ENCODE measurements around the gene PSMA5.

The PSMA5 gene

DNA sequence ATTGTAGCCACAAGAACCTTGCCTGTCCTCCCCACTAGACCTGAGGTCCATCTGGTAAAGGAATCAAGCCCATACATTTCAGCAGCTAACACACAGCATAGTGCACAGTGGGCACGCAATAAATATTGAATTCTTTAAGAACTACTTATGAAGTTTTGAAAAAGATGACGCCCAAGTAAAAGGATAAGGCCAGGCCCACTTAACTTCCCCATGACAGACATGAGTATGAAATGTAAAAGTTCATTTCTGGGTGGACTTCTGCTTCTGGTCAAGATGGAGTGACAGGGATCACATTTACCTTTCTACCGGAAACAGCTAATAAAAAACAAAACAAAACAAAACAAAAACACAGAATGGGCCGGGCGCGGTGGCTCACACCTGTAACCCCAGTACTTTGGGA lies 54.0 kb downstream of the PSMA5 start (continued):
- no peak for TF ChIP-seq ZIC2 (tag by site-specific recombination; IDR thresholded peaks at IDR 0.05)
- no peak for TF ChIP-seq HOXC10 (CRISPR knock-in tag; IDR thresholded peaks at IDR 0.05)
- TF ChIP-seq KLF10 (tag by site-specific recombination; IDR thresholded peaks at IDR 0.05) = no peak
- TF ChIP-seq ZNF558 (tag by site-specific recombination; IDR thresholded peaks at IDR 0.05) = no peak
- TF ChIP-seq ZFP3 (tag by site-specific recombination; IDR thresholded peaks at IDR 0.05; ENCODE audit: low read depth) = no peak

- Histone ChIP-seq H3K36me3 (ENCODE audit: control insufficient read depth in 2 of 2, insufficient read depth in 1 of 2, low read length in 2 of 2) (peaks cover 0 to 20% of the 10 kb centered on the region in 2 experiments; a peak in 2 of 3 replicates), H3K9me3 (ENCODE audit: control insufficient read depth, insufficient read depth, low read depth, low read length) (no peaks in the 10 kb centered on the region), H3K27ac (ENCODE audit: extremely low read depth, low read depth, low read length) (no peak overlapping the region), H3K4me1 (ENCODE audit: control insufficient read depth, insufficient read depth, low read length) (0 out of 2 replicates have a peak, but pooled peaks cover 5% of the 10 kb centered on the region), H3K4me3 (ENCODE audit: low read depth, low read length) (no peak overlapping the region)
- TF ChIP-seq ZNF174 (tag by site-specific recombination; IDR thresholded peaks at IDR 0.05) (no peak), ZNF561 (tag by site-specific recombination; IDR thresholded peaks at IDR 0.05; ENCODE audit: borderline replicate concordance) (no peak), ZNF175 (tag by site-specific recombination; IDR thresholded peaks at IDR 0.05) (no peak), ZNF335 (tag by site-specific recombination; conservative IDR thresholded peaks at IDR 0.05) (peak; percentile 82), PRDM1 (tag by site-specific recombination; IDR thresholded peaks at IDR 0.05) (peak; percentile 82), ZNF843 (tag by site-specific recombination; IDR thresholded peaks at IDR 0.05) (no peak), ZNF701 (tag by site-specific recombination; IDR thresholded peaks at IDR 0.05) (no peak), ZBTB17 (tag by site-specific recombination; IDR thresholded peaks at IDR 0.05) (0 out of 2 replicates have a peak, but pooled peaks have one; percentile 9), ZNF571 (tag by site-specific recombination; IDR thresholded peaks at IDR 0.05) (no peak), TRIM28 (IDR thresholded peaks at IDR 0.05; ENCODE audit: borderline replicate concordance, low read length) (no peak), ZNF600 (tag by site-specific recombination; IDR thresholded peaks at IDR 0.05) (no peak), ZNF654 (tag by site-specific recombination; IDR thresholded peaks at IDR 0.05; ENCODE audit: low read depth) (no peak), SP2 (tag by site-specific recombination; IDR thresholded peaks at IDR 0.05) (no peak)
- TF ChIP-seq, protein P1, sequence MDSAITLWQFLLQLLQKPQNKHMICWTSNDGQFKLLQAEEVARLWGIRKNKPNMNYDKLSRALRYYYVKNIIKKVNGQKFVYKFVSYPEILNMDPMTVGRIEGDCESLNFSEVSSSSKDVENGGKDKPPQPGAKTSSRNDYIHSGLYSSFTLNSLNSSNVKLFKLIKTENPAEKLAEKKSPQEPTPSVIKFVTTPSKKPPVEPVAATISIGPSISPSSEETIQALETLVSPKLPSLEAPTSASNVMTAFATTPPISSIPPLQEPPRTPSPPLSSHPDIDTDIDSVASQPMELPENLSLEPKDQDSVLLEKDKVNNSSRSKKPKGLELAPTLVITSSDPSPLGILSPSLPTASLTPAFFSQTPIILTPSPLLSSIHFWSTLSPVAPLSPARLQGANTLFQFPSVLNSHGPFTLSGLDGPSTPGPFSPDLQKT (IDR thresholded peaks at IDR 0.05; ENCODE audit: borderline replicate concordance, low read depth, low read length) = no peak
- TF ChIP-seq, protein P2, sequence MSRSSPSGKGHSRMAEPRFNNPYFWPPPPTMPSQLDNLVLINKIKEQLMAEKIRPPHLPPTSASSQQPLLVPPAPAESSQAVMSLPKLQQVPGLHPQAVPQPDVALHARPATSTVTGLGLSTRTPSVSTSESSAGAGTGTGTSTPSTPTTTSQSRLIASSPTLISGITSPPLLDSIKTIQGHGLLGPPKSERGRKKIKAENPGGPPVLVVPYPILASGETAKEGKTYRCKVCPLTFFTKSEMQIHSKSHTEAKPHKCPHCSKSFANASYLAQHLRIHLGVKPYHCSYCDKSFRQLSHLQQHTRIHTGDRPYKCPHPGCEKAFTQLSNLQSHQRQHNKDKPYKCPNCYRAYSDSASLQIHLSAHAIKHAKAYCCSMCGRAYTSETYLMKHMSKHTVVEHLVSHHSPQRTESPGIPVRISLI (tag by site-specific recombination; IDR thresholded peaks at IDR 0.05) = no peak
- CTCF ChIA-PET = interaction anchor here (0.6 to 1.4 kb wide), 3 partner anchors 25 to 161 kb away, joined by 4 to 6 read pairs (median 4); no protein-coding TSS in a partner anchor
- POLR2A ChIA-PET = interaction anchor here (0.7 to 1.6 kb wide), 3 partner anchors 13 to 88 kb away, joined by 3 to 4 read pairs (median 3); partner anchors contain the start of gene PSRC1
Observed at GRCh38 chr1:109371341-109371739, 54.9 kb downstream of the PSMA5 start.

DNA sequence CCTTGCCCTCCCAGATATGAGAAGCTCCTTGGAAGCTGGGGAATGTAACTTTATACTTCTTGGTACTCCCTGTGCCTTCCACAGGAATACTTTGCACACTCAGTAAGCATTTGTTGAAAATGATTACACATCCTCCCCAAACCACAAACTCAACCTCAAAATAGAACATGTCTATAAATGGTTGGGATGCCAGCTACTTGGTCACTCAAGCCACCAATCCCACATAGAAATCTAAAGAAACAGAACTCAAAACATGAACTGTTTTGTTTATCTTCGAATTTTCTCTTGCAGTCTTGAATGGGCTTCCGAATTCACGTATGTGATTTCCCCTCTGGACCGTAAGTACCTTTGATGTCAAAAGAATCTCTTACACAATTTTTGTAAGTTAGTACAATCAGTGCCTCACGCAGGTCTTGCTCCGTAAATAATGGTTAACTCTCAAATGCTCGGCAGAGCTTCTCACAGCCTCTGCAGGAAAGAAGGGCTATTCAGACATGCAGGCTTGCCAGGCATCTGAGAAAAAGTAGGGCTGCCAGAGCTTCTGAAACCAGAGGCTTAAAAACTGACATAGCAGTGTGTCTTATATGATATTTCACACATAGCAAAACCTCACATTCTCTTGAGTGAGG lies 55.4 kb downstream of the PSMA5 start:
- POLR2A ChIA-PET = interaction anchor here (0.7 to 1.6 kb wide), 3 partner anchors 13 to 88 kb away, joined by 3 to 4 read pairs (median 3); partner anchors contain the start of gene PSRC1
- H3K27ac ChIP-seq (ENCODE audit: extremely low read depth, low read depth, low read length) = no peak overlapping the region
- CTCF ChIA-PET = interaction anchor here (0.6 to 1.4 kb wide), 6 partner anchors 25 to 161 kb away, joined by 3 to 6 read pairs (median 4); partner anchors contain the start of gene SORT1
- 0 out of 2 replicates have a peak, but pooled peaks cover 5% of the 10 kb centered on the region for H3K4me1 ChIP-seq (ENCODE audit: control insufficient read depth, insufficient read depth, low read length)
- peaks cover 0 to 24% of the 10 kb centered on the region in 2 experiments; a peak in 2 of 3 replicates for H3K36me3 ChIP-seq (ENCODE audit: control insufficient read depth in 2 of 2, insufficient read depth in 1 of 2, low read length in 2 of 2)
- H3K9me3 ChIP-seq (ENCODE audit: control insufficient read depth, insufficient read depth, low read depth, low read length) = no peaks in the 10 kb centered on the region
- H3K4me3 ChIP-seq (ENCODE audit: low read depth, low read length) = no peak overlapping the region
- TF ChIP-seq ZBTB8A (tag by site-specific recombination; IDR thresholded peaks at IDR 0.05) = no peak
- 0 out of 2 replicates have a peak, but pooled peaks have one; percentile 29 for TF ChIP-seq GFI1B (tag by site-specific recombination; IDR thresholded peaks at IDR 0.05)
- TF ChIP-seq, protein P3, sequence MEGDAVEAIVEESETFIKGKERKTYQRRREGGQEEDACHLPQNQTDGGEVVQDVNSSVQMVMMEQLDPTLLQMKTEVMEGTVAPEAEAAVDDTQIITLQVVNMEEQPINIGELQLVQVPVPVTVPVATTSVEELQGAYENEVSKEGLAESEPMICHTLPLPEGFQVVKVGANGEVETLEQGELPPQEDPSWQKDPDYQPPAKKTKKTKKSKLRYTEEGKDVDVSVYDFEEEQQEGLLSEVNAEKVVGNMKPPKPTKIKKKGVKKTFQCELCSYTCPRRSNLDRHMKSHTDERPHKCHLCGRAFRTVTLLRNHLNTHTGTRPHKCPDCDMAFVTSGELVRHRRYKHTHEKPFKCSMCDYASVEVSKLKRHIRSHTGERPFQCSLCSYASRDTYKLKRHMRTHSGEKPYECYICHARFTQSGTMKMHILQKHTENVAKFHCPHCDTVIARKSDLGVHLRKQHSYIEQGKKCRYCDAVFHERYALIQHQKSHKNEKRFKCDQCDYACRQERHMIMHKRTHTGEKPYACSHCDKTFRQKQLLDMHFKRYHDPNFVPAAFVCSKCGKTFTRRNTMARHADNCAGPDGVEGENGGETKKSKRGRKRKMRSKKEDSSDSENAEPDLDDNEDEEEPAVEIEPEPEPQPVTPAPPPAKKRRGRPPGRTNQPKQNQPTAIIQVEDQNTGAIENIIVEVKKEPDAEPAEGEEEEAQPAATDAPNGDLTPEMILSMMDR (tag by site-specific recombination; IDR thresholded peaks at IDR 0.05) = no peak
- peak; percentile 97 for TF ChIP-seq WT1 (tag by site-specific recombination; IDR thresholded peaks at IDR 0.05)
- no peak for TF ChIP-seq ZNF830 (tag by site-specific recombination; IDR thresholded peaks at IDR 0.05; ENCODE audit: low read depth)
- TF ChIP-seq ZSCAN5A (tag by site-specific recombination; IDR thresholded peaks at IDR 0.05) = no peak
- no peak for TF ChIP-seq EGR2 (tag by site-specific recombination; IDR thresholded peaks at IDR 0.05; ENCODE audit: low read depth)
- no peak for TF ChIP-seq ZNF140 (tag by site-specific recombination; IDR thresholded peaks at IDR 0.05)
- no peak for TF ChIP-seq OVOL3 (tag by site-specific recombination; IDR thresholded peaks at IDR 0.05)
- no peak for TF ChIP-seq ZNF701 (tag by site-specific recombination; IDR thresholded peaks at IDR 0.05)

All from HEK293 (cell line).